Measurements from ENCODE around the gene METTL1.
"Not testable (repeated sequence)": the region's sequence is repeated elsewhere in the genome, so short reads cannot be mapped to it uniquely, and the experiment has no call there.

The METTL1 gene
- total RNA-seq, result 2.9 to 4.4 (median 3.9) reads per million in 3 donors

- no peaks in the 10 kb centered on the region for H3K9me3 ChIP-seq (ENCODE audit: control insufficient read depth, low read length)
- peaks cover 3% of the 10 kb centered on the region for H3K36me3 ChIP-seq (ENCODE audit: control insufficient read depth, insufficient read depth, low read length)
- peak within 1 kb of the TSS; percentile 76 for H3K27ac ChIP-seq (ENCODE audit: insufficient read depth, low read length, poor library complexity, severe bottlenecking)
- DNase-seq, result peak; percentile 76 to 88 (median 86)
- H3K27me3 ChIP-seq (replicated peaks; ENCODE audit: control insufficient read depth, insufficient read depth, low read length, poor library complexity, severe bottlenecking), result peaks cover 1% of the 10 kb centered on the region
- H3K4me3 ChIP-seq (ENCODE audit: insufficient read depth, low read depth, low read length, poor library complexity, severe bottlenecking), result peak within 1 kb of the TSS; percentile 75
- H3K4me1 ChIP-seq (ENCODE audit: control insufficient read depth, insufficient read depth, low read length, poor library complexity, severe bottlenecking), result peaks cover 4% of the 10 kb centered on the region
Observed at GRCh38 chr12:57771873-57772428, at the start of gene METTL1. Gene METTL1, minus strand, starts transcription at chr12:57772105. Its CDS starts 22 bp downstream, at chr12:57772083.

DNA sequence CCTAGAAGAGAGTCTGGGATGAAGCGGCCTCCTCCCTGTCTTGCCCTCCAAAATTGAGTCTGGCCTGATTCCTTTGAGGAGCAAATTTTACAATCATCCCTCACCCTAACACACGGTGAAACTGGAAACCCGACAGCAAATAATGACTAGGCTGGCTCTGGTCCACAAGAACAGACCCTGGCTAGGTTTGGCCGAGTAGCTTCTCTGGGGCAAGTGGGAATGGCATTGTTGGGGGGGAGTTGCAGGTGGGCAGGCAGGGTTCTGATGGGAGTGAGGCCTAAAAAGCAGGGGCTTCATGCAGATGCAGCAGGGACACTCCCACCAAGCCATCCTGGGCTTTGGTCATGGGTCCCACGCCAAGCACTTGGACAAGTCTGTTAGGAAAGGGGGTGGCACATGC, 49.1 kb upstream of the METTL1 start:
- H3K9me3 ChIP-seq (ENCODE audit: control insufficient read depth, low read length); H3K27me3 ChIP-seq (replicated peaks; ENCODE audit: control insufficient read depth, insufficient read depth, low read length, poor library complexity, severe bottlenecking); DNase-seq; H3K4me3 ChIP-seq (ENCODE audit: insufficient read depth, low read depth, low read length, poor library complexity, severe bottlenecking); H3K27ac ChIP-seq (ENCODE audit: insufficient read depth, low read length, poor library complexity, severe bottlenecking); H3K4me1 ChIP-seq (ENCODE audit: control insufficient read depth, insufficient read depth, low read length, poor library complexity, severe bottlenecking): not testable (repeated sequence)
- H3K36me3 ChIP-seq (ENCODE audit: control insufficient read depth, insufficient read depth, low read length), result peaks cover 51% of the 10 kb centered on the region

DNA sequence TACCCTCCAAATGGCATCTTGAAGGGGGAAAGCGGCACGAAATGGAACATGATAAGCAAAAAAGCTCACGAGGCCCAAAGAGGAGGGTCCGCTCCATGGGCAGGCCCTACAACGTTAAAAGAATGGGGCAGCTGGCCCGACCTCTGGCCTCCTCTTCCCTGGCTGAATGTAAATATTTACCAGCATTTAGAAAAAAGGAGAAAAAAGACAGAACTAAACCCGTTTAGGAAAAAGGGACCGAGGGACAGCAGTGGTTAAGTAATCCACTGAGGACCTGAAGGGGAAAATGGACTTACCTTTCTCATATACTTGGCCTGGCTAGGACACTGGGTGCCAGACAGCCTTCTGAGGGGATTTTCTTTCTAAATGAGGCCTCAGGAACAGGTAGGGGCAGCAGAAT, 48.2 kb upstream of the METTL1 start:
- H3K4me3 ChIP-seq (ENCODE audit: insufficient read depth, low read depth, low read length, poor library complexity, severe bottlenecking); H3K27ac ChIP-seq (ENCODE audit: insufficient read depth, low read length, poor library complexity, severe bottlenecking); H3K9me3 ChIP-seq (ENCODE audit: control insufficient read depth, low read length); H3K4me1 ChIP-seq (ENCODE audit: control insufficient read depth, insufficient read depth, low read length, poor library complexity, severe bottlenecking); DNase-seq; H3K27me3 ChIP-seq (replicated peaks; ENCODE audit: control insufficient read depth, insufficient read depth, low read length, poor library complexity, severe bottlenecking): not testable (repeated sequence)
- peaks cover 42% of the 10 kb centered on the region for H3K36me3 ChIP-seq (ENCODE audit: control insufficient read depth, insufficient read depth, low read length)

GRCh38 chr12:57817990-57818331, 46.1 kb upstream of the METTL1 start:
- not testable (repeated sequence) for H3K9me3 ChIP-seq (ENCODE audit: control insufficient read depth, low read length); H3K4me1 ChIP-seq (ENCODE audit: control insufficient read depth, insufficient read depth, low read length, poor library complexity, severe bottlenecking); DNase-seq; H3K4me3 ChIP-seq (ENCODE audit: insufficient read depth, low read depth, low read length, poor library complexity, severe bottlenecking); H3K27me3 ChIP-seq (replicated peaks; ENCODE audit: control insufficient read depth, insufficient read depth, low read length, poor library complexity, severe bottlenecking); H3K27ac ChIP-seq (ENCODE audit: insufficient read depth, low read length, poor library complexity, severe bottlenecking)
- peaks cover 20% of the 10 kb centered on the region for H3K36me3 ChIP-seq (ENCODE audit: control insufficient read depth, insufficient read depth, low read length)

GRCh38 chr12:57817261-57817989, 45.5 kb upstream of the METTL1 start:
- H3K4me3 ChIP-seq (ENCODE audit: insufficient read depth, low read depth, low read length, poor library complexity, severe bottlenecking), result no peak overlapping the region
- H3K27ac ChIP-seq (ENCODE audit: insufficient read depth, low read length, poor library complexity, severe bottlenecking), result no peak overlapping the region
- H3K4me1 ChIP-seq (ENCODE audit: control insufficient read depth, insufficient read depth, low read length, poor library complexity, severe bottlenecking), result no peaks in the 10 kb centered on the region
- H3K27me3 ChIP-seq (replicated peaks; ENCODE audit: control insufficient read depth, insufficient read depth, low read length, poor library complexity, severe bottlenecking), result no peaks in the 10 kb centered on the region
- no peak for DNase-seq
- no peaks in the 10 kb centered on the region for H3K9me3 ChIP-seq (ENCODE audit: control insufficient read depth, low read length)
- peaks cover 15% of the 10 kb centered on the region for H3K36me3 ChIP-seq (ENCODE audit: control insufficient read depth, insufficient read depth, low read length)

GRCh38 chr12:57816855-57817151, 44.9 kb upstream of the METTL1 start:
- DNase-seq, result no peak

DNA sequence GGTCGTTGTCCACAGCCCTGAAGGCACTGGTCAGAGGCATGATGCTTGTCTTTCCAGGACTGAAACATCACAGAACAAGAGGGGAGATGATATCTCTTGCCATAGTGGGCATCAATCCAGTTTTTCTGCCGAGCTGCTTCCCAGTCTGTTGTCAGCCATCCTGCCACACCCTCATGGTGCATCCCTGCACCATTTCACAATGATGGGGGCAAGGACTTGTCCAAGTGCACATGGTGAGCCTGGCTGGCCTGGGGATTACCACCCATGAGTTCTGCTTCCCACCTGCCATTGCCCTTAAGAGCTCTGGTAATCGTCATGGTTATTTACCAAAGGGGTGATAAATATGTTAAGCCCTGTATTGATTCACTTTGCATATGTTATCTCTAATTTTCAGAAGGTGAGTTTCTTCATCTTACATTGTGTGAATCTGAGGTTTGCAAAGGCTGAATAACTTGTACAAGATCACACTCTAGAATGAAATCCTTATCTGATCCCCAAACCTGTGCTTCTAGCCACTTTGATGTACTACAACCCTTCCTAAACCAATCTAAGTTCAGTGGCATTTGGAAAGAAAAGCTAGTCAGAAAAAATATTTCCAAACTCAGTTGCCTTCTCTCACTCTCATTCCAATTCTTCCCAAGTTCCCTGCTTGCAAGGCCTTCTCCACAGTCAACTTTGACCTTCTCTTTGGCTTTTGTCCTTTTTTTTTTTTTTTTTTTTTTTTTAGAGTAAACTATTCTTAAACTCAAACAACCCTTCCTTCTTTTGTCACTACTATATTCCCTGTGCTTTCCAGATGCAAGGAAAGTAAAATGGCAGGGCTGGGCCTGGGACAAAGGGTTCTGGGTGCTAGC, 44.3 kb upstream of the METTL1 start:
- H3K4me1 ChIP-seq (ENCODE audit: control insufficient read depth, insufficient read depth, low read length, poor library complexity, severe bottlenecking), result no peaks in the 10 kb centered on the region

More at GRCh38 chr12:57816855-57817151, 44.9 kb upstream of the METTL1 start:
- Histone ChIP-seq H3K4me1 (ENCODE audit: control insufficient read depth, insufficient read depth, low read length, poor library complexity, severe bottlenecking) (no peaks in the 10 kb centered on the region), H3K36me3 (ENCODE audit: control insufficient read depth, insufficient read depth, low read length) (peaks cover 11% of the 10 kb centered on the region), H3K27ac (ENCODE audit: insufficient read depth, low read length, poor library complexity, severe bottlenecking) (no peak overlapping the region), H3K4me3 (ENCODE audit: insufficient read depth, low read depth, low read length, poor library complexity, severe bottlenecking) (no peak overlapping the region), H3K9me3 (ENCODE audit: control insufficient read depth, low read length) (no peaks in the 10 kb centered on the region), H3K27me3 (replicated peaks; ENCODE audit: control insufficient read depth, insufficient read depth, low read length, poor library complexity, severe bottlenecking) (no peaks in the 10 kb centered on the region)

GRCh38 chr12:57815177-57816000, 43.5 kb upstream of the METTL1 start:
- Histone ChIP-seq H3K27me3 (replicated peaks; ENCODE audit: control insufficient read depth, insufficient read depth, low read length, poor library complexity, severe bottlenecking) (no peaks in the 10 kb centered on the region), H3K4me1 (ENCODE audit: control insufficient read depth, insufficient read depth, low read length, poor library complexity, severe bottlenecking) (no peaks in the 10 kb centered on the region), H3K9me3 (ENCODE audit: control insufficient read depth, low read length) (no peaks in the 10 kb centered on the region), H3K4me3 (ENCODE audit: insufficient read depth, low read depth, low read length, poor library complexity, severe bottlenecking) (no peak overlapping the region), H3K27ac (ENCODE audit: insufficient read depth, low read length, poor library complexity, severe bottlenecking) (no peak overlapping the region), H3K36me3 (ENCODE audit: control insufficient read depth, insufficient read depth, low read length) (peaks cover 7% of the 10 kb centered on the region)
- no peak for DNase-seq

More for the DNA sequence above, 44.3 kb upstream of the METTL1 start:
- Histone ChIP-seq H3K9me3 (ENCODE audit: control insufficient read depth, low read length) (no peaks in the 10 kb centered on the region), H3K27me3 (replicated peaks; ENCODE audit: control insufficient read depth, insufficient read depth, low read length, poor library complexity, severe bottlenecking) (no peaks in the 10 kb centered on the region), H3K4me3 (ENCODE audit: insufficient read depth, low read depth, low read length, poor library complexity, severe bottlenecking) (no peak overlapping the region), H3K36me3 (ENCODE audit: control insufficient read depth, insufficient read depth, low read length) (peaks cover 5% of the 10 kb centered on the region), H3K27ac (ENCODE audit: insufficient read depth, low read length, poor library complexity, severe bottlenecking) (no peak overlapping the region)
- no peak for DNase-seq

GRCh38 chr12:57813971-57814772, 42.3 kb upstream of the METTL1 start:
- Histone ChIP-seq H3K9me3 (ENCODE audit: control insufficient read depth, low read length) (no peaks in the 10 kb centered on the region), H3K4me1 (ENCODE audit: control insufficient read depth, insufficient read depth, low read length, poor library complexity, severe bottlenecking) (no peaks in the 10 kb centered on the region), H3K27me3 (replicated peaks; ENCODE audit: control insufficient read depth, insufficient read depth, low read length, poor library complexity, severe bottlenecking) (no peaks in the 10 kb centered on the region), H3K27ac (ENCODE audit: insufficient read depth, low read length, poor library complexity, severe bottlenecking) (no peak overlapping the region), H3K36me3 (ENCODE audit: control insufficient read depth, insufficient read depth, low read length) (peaks cover 11% of the 10 kb centered on the region), H3K4me3 (ENCODE audit: insufficient read depth, low read depth, low read length, poor library complexity, severe bottlenecking) (no peak overlapping the region)
- no peak for DNase-seq
